ENCODE data around the gene POLR3A. TPM values are rescaled to one million over a fixed set of nuclear protein-coding genes. Genes with fewer than 3 reads are reported as not detected.
"Not testable (repeated sequence)": the region's sequence is repeated elsewhere in the genome, so short reads cannot be mapped to it uniquely, and the experiment has no call there.

Gene POLR3A
- 10 to 100 TPM; 16.6 to 17.0 TPM for total RNA-seq

- intact Hi-C loops (cut with micrococcal nuclease), result loop anchor here (1.0 to 10.0 kb wide), 4 partner anchors 193 to 1415 kb away; partner anchors contain the start of genes ZCCHC24 and ZMIZ1
- no peaks in the 10 kb centered on the region for H3K9me3 Mint-ChIP-seq
- CTCF ChIA-PET, result interaction anchor here (1.0 kb wide), 1 partner anchor 17 kb away, joined by 5 read pairs; no protein-coding TSS in a partner anchor
Measured at GRCh38 chr10:78029269-78030226, at the start of gene POLR3A. POLR3A (minus strand) TSS chr10:78029515; CDS start chr10:78029407, 108 bp downstream.

GRCh38 chr10:78078539-78079330, 49.4 kb upstream of the POLR3A start:
- no peaks in the 10 kb centered on the region for H3K36me3 Mint-ChIP-seq
- intact Hi-C loops (cut with micrococcal nuclease), result no loop called here
- no peaks in the 10 kb centered on the region for H3K4me1 Mint-ChIP-seq (ENCODE audit: low read depth)
- DNase-seq, result no peak
- ChIA-PET CTCF (no interaction called here), POLR2A (no interaction called here)
- peaks cover 4% of the 10 kb centered on the region for H3K27me3 Mint-ChIP-seq
- H3K9me3 Mint-ChIP-seq, result peaks cover 11% of the 10 kb centered on the region
- H3K27ac Mint-ChIP-seq, result no peak overlapping the region
- no peak overlapping the region for H3K4me3 Mint-ChIP-seq

More at GRCh38 chr10:78029269-78030226, at the start of gene POLR3A:
- peak within 1 kb of the TSS; percentile 99 for H3K4me3 Mint-ChIP-seq
- POLR2A ChIA-PET, result no interaction called here
- H3K27ac Mint-ChIP-seq, result peak within 1 kb of the TSS; percentile 93
- H3K36me3 Mint-ChIP-seq, result peaks cover 27% of the 10 kb centered on the region
- H3K27me3 Mint-ChIP-seq, result no peaks in the 10 kb centered on the region
- peak; percentile 94 for DNase-seq
- H3K4me1 Mint-ChIP-seq (ENCODE audit: low read depth), result peaks cover 33% of the 10 kb centered on the region

DNA sequence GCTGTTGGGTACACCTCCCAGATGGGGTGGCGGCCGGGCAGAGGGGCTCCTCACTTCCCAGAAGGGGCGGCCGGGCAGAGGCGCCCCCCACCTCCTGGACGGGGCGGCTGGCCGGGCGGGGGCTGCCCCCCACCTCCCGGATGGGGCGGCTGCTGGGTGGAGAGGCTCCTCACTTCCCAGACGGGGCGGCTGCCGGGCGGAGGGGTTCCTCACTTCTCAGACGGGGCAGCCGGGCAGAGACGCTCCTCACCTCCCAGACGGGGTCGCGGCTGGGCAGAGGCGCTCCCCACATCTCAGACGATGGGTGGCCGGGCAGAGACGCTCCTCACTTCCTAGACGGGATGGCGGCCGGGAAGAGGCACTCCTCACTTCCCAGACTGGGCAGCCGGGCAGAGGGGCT, 46.5 kb upstream of the POLR3A start:
- peaks cover 11% of the 10 kb centered on the region for H3K9me3 Mint-ChIP-seq
- DNase-seq; H3K4me3 Mint-ChIP-seq; H3K27ac Mint-ChIP-seq; intact Hi-C loops (cut with micrococcal nuclease); POLR2A ChIA-PET; H3K27me3 Mint-ChIP-seq; H3K4me1 Mint-ChIP-seq (ENCODE audit: low read depth); CTCF ChIA-PET; H3K36me3 Mint-ChIP-seq: not testable (repeated sequence)

DNA sequence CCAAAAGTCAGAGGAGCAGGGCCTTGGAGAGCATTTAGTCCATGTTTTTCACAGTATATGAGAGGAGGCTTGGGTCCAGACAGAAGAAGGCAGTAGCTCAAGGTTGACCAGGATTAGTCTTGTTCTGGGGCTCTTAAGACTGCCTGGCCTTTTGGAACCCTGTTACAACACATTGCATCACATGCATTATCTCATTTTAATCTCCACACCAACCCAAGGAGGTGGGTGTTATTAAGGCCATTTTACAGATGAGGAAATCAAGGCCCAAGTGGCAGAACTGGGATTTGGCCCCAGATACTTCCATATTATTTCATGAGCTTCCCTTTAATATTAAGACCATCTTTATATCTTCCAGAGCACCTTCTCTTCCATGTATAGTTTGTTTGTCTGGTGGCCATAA, 43.2 kb upstream of the POLR3A start:
- POLR2A ChIA-PET, result no interaction called here
- Mint-ChIP-seq H3K4me3 (no peak overlapping the region), H3K36me3 (no peaks in the 10 kb centered on the region), H3K27me3 (no peaks in the 10 kb centered on the region), H3K27ac (no peak overlapping the region), H3K9me3 (peaks cover 11% of the 10 kb centered on the region), H3K4me1 (ENCODE audit: low read depth) (no peaks in the 10 kb centered on the region)
- intact Hi-C loops (cut with micrococcal nuclease), result no loop called here
- no peak for DNase-seq
- CTCF ChIA-PET, result no interaction called here

DNA sequence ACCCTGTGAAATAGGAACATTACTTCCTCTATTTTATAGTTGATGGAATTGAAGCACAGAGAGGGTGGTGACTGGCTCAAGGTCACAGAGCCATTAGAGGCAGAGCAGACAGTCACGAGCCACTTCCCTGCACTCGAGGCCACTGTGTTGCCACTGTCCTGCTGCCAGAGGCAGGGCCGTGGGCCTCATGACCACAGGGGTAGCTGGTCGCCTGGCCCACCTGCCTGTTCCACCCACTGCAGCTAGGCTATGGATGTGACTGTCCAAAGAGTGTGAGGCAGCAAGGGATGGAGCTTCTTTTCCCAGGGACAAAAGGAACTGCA, 42.5 kb upstream of the POLR3A start:
- Mint-ChIP-seq H3K4me3 (no peak overlapping the region), H3K36me3 (no peaks in the 10 kb centered on the region), H3K27me3 (no peaks in the 10 kb centered on the region), H3K9me3 (peaks cover 10% of the 10 kb centered on the region), H3K27ac (no peak overlapping the region), H3K4me1 (ENCODE audit: low read depth) (no peaks in the 10 kb centered on the region)
- intact Hi-C loops (cut with micrococcal nuclease), result no loop called here
- ChIA-PET CTCF (no interaction called here), POLR2A (no interaction called here)
- DNase-seq, result no peak

GRCh38 chr10:78071140-78071856, 42.0 kb upstream of the POLR3A start:
- Mint-ChIP-seq H3K27me3 (no peaks in the 10 kb centered on the region), H3K9me3 (peaks cover 8% of the 10 kb centered on the region), H3K36me3 (no peaks in the 10 kb centered on the region), H3K4me1 (ENCODE audit: low read depth) (no peaks in the 10 kb centered on the region), H3K27ac (no peak overlapping the region), H3K4me3 (no peak overlapping the region)
- ChIA-PET CTCF (no interaction called here), POLR2A (no interaction called here)
- intact Hi-C loops (cut with micrococcal nuclease), result no loop called here
- no peak for DNase-seq

- no peaks in the 10 kb centered on the region for H3K36me3 Mint-ChIP-seq
- CTCF ChIA-PET, result no interaction called here
- no peak for DNase-seq
- intact Hi-C loops (cut with micrococcal nuclease), result no loop called here
- POLR2A ChIA-PET, result no interaction called here
- peaks cover 6% of the 10 kb centered on the region for H3K9me3 Mint-ChIP-seq
- H3K27ac Mint-ChIP-seq, result no peak overlapping the region
- peaks cover under 1% of the 10 kb centered on the region for H3K27me3 Mint-ChIP-seq
- no peaks in the 10 kb centered on the region for H3K4me1 Mint-ChIP-seq (ENCODE audit: low read depth)
- H3K4me3 Mint-ChIP-seq, result no peak overlapping the region
Measured at GRCh38 chr10:78070726-78071125, 41.4 kb upstream of the POLR3A start.

DNA sequence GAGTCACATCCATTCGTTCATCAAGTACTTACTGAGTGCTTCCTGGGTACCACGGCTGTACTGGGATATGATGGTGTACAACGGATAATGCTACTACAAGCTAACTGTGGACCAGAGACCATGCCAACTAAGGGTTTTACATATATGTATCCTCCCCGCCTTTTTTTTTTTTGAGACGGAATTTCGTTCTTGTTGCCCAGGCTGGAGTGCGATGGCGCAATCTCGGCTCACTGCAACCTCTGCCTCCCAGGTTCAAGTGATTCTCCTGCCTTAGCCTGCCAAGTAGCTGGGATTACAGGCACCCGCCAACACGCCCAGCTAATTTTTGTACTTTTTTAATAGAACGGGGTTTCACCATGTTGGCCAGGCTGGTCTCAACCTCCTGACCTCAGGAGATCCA, 40.7 kb upstream of the POLR3A start:
- DNase-seq; intact Hi-C loops (cut with micrococcal nuclease); H3K27ac Mint-ChIP-seq; H3K27me3 Mint-ChIP-seq; H3K36me3 Mint-ChIP-seq; POLR2A ChIA-PET; CTCF ChIA-PET; H3K4me1 Mint-ChIP-seq (ENCODE audit: low read depth); H3K4me3 Mint-ChIP-seq; H3K9me3 Mint-ChIP-seq: not testable (repeated sequence)

DNA sequence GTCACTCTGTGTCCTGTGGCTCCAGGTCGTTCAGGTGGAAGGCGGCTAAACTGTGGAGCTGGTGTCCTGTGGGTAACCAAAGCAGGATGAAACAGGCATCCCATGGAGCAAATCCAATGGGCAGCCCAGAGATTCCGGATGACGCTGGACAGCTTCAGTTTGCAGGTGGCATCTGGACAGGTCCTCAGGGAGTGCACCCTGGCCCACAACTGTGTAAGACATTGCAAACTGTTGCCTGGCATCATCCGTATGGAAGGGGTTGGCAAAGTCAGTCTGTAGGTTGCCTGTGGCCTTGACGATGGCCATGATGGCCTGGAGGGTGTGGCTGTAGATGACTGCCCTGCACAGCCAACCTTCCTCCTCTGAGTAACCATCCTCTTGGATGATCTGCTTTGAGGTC, 39.8 kb upstream of the POLR3A start:
- Mint-ChIP-seq H3K27me3 (peaks cover 2% of the 10 kb centered on the region), H3K27ac (no peak overlapping the region), H3K4me3 (no peak overlapping the region), H3K36me3 (no peaks in the 10 kb centered on the region), H3K9me3 (peaks cover 1% of the 10 kb centered on the region), H3K4me1 (ENCODE audit: low read depth) (no peaks in the 10 kb centered on the region)
- ChIA-PET CTCF (no interaction called here), POLR2A (no interaction called here)
- no peak for DNase-seq
- intact Hi-C loops (cut with micrococcal nuclease), result no loop called here

DNA sequence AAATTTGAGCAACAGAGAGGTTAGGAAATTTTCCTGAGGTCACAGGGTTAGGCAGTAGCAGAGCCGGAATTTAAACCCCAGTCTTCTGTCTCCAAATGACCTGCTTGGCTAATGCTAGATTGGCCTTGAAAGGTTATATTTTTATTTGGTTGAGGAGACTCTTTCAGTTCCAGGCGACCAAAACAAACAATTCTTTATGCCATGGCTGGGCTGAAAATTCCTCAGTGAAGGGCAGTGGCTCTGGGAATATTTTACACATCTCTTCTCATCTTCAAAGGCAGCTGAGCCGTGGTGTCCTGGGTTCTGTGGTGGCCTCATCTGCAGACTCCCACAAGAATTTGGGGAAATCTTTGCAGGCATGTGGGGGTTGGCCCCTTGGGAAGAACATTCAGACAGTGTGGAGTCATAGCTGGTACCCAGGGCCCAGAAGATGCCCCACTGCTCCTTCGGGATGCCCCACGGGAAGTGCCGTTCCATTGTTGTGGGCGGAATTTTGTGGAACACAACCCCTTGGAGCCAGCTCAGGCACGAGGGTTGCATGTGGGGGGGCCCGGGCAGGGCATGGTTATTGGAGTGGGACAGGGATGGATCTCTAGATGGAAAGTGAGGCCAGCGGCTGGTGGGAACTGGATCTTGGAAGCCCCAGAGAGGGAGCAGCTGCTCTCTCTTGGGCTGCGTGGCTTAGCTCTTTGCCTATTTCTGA, 37.6 kb upstream of the POLR3A start:
- Mint-ChIP-seq H3K36me3 (no peaks in the 10 kb centered on the region), H3K4me3 (no peak overlapping the region), H3K4me1 (ENCODE audit: low read depth) (no peaks in the 10 kb centered on the region), H3K27me3 (peaks cover 7% of the 10 kb centered on the region), H3K27ac (no peak overlapping the region), H3K9me3 (no peaks in the 10 kb centered on the region)
- DNase-seq, result no peak
- ChIA-PET CTCF (no interaction called here), POLR2A (no interaction called here)
- intact Hi-C loops (cut with micrococcal nuclease), result no loop called here

- no peak for DNase-seq
- Mint-ChIP-seq H3K36me3 (no peaks in the 10 kb centered on the region), H3K27me3 (peaks cover 7% of the 10 kb centered on the region), H3K4me3 (no peak overlapping the region), H3K9me3 (no peaks in the 10 kb centered on the region), H3K27ac (no peak overlapping the region), H3K4me1 (ENCODE audit: low read depth) (no peaks in the 10 kb centered on the region)
- intact Hi-C loops (cut with micrococcal nuclease), result no loop called here
- CTCF ChIA-PET, result no interaction called here
- POLR2A ChIA-PET, result no interaction called here
Measured at GRCh38 chr10:78066012-78066411, 36.7 kb upstream of the POLR3A start.

- Mint-ChIP-seq H3K4me1 (ENCODE audit: low read depth) (no peaks in the 10 kb centered on the region), H3K27ac (no peak overlapping the region), H3K27me3 (peaks cover 7% of the 10 kb centered on the region), H3K36me3 (no peaks in the 10 kb centered on the region), H3K4me3 (no peak overlapping the region), H3K9me3 (no peaks in the 10 kb centered on the region)
- no peak for DNase-seq
- intact Hi-C loops (cut with micrococcal nuclease), result no loop called here
- POLR2A ChIA-PET, result no interaction called here
- CTCF ChIA-PET, result no interaction called here
Measured at GRCh38 chr10:78065611-78066010, 36.3 kb upstream of the POLR3A start.

Data from activated CD4-positive, alpha-beta memory T cell treated with anti-CD3 and anti-CD28 coated beads for 36 hours (primary cell).